ENCODE results near the gene DPP4. TPM values are rescaled to one million over a fixed set of nuclear protein-coding genes. Genes with fewer than 3 reads are reported as not detected.

Gene DPP4
- total and polyA plus RNA-seq, 2 of the 13 experiments (the other 11 are each of a cell fraction or from before 2014, with no cell fraction given): 39.4 to 109 TPM

DNA sequence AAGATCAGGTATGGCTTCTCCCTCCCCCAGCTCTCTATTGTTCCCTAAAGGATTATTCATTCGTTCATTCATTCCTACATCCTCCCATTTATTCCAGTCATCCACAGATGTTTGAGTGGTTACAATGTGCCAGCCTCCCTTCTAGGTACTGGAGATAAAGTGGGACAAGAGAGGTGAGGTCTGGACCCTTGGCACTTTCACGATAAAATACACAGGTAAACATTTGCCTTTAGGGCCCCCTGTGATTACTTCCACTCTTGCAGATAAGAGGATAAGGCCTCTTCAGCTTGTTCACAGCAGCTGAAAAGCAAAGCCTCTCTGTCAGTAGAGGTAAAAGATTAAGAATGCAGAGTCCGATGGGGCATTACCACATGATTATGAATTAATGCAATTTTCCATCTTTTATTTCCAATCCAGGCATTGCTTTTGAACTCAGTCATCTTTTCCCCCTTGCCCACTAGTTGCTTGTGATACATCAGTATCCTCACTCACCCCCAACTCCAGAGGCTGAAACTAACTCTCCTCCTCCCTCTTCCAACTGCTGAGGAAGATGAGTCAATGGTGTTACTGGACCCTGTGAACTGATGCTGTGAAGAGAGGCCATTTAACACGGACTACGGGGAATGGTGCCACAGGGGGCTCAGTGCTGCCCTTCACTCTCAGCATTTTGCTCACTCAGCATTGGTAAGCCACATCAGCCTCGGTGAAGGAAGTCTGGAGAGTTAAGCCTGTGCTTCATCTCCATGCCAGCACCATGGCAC lies 1.1 kb upstream of the DPP4 start (continued):
- no peak for TF ChIP-seq BCL3 (CRISPR knock-in tag; IDR thresholded peaks at IDR 0.05)
- TF ChIP-seq NR2F2 (IDR thresholded peaks at IDR 0.05; ENCODE audit: borderline replicate concordance, low read depth): peak; percentile 74; the same call in 1 of the 2 replicates
- TF ChIP-seq ZNF251 (CRISPR knock-in tag; IDR thresholded peaks at IDR 0.05): no peak
- no peak for TF ChIP-seq ZNF703 (CRISPR knock-in tag; IDR thresholded peaks at IDR 0.05; ENCODE audit: borderline replicate concordance)
- TF ChIP-seq POLR2AphosphoS2 (IDR thresholded peaks at IDR 0.05; ENCODE audit: low read depth, low read length): no peak
- no peak for TF ChIP-seq SOX6 (IDR thresholded peaks at IDR 0.05)
- TF ChIP-seq SOX6 (CRISPR knock-in tag; IDR thresholded peaks at IDR 0.05): peak; percentile 88
- peak; percentile 76; the same call in 1 of the 2 replicates for TF ChIP-seq ZNF609 (CRISPR knock-in tag; IDR thresholded peaks at IDR 0.05; ENCODE audit: borderline replicate concordance)
- no peak for TF ChIP-seq ZNF597 (CRISPR knock-in tag; IDR thresholded peaks at IDR 0.05)
- no peak for TF ChIP-seq ZNF225 (CRISPR knock-in tag; IDR thresholded peaks at IDR 0.05)
- no peak for TF ChIP-seq ELF3 (CRISPR knock-in tag; IDR thresholded peaks at IDR 0.05)
- TF ChIP-seq DNMT3B (CRISPR knock-in tag; conservative IDR thresholded peaks at IDR 0.05): no peak
- 0 out of 2 replicates have a peak, but pooled peaks have one; percentile 5 for TF ChIP-seq MTERF4 (CRISPR knock-in tag; IDR thresholded peaks at IDR 0.05)
- TF ChIP-seq NFIC (IDR thresholded peaks at IDR 0.05; ENCODE audit: low read length): no peak
- TF ChIP-seq POGZ (CRISPR knock-in tag; IDR thresholded peaks at IDR 0.05): peak; percentile 68; the same call in 1 of the 2 replicates
- no peak for TF ChIP-seq TCF12 (IDR thresholded peaks at IDR 0.05)
- TF ChIP-seq TCF12 (CRISPR knock-in tag; IDR thresholded peaks at IDR 0.05): 0 out of 2 replicates have a peak, but pooled peaks have one; percentile 31
- TF ChIP-seq, protein P1, sequence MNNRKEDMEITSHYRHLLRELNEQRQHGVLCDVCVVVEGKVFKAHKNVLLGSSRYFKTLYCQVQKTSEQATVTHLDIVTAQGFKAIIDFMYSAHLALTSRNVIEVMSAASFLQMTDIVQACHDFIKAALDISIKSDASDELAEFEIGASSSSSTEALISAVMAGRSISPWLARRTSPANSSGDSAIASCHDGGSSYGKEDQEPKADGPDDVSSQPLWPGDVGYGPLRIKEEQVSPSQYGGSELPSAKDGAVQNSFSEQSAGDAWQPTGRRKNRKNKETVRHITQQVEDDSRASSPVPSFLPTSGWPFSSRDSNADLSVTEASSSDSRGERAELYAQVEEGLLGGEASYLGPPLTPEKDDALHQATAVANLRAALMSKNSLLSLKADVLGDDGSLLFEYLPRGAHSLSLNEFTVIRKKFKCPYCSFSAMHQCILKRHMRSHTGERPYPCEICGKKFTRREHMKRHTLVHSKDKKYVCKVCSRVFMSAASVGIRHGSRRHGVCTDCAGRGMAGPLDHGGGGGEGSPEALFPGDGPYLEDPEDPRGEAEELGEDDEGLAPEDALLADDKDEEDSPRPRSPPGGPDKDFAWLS (CRISPR knock-in tag; IDR thresholded peaks at IDR 0.05; ENCODE audit: borderline replicate concordance): no peak
- TF ChIP-seq KDM4B (CRISPR knock-in tag; IDR thresholded peaks at IDR 0.05): no peak
- TF ChIP-seq GZF1 (CRISPR knock-in tag; IDR thresholded peaks at IDR 0.05): no peak
- TF ChIP-seq SKI (IDR thresholded peaks at IDR 0.05; ENCODE audit: partially characterized antibody): no peak
